Middle frontal gyrus (tissue), 1 donor: Measurements from ENCODE around the gene KIAA0825.
"Not testable (repeated sequence)": the region's sequence is repeated elsewhere in the genome, so short reads cannot be mapped to it uniquely, and the experiment has no call there.

ENCODE experiments used
- DNase-seq: peaks from one replicate; pipeline ENCODE4 v3.0.0-alpha.2; 2015; ENCODE audit warnings: low spot score; ENCODE audit errors: extremely low spot score

The KIAA0825 gene

DNA sequence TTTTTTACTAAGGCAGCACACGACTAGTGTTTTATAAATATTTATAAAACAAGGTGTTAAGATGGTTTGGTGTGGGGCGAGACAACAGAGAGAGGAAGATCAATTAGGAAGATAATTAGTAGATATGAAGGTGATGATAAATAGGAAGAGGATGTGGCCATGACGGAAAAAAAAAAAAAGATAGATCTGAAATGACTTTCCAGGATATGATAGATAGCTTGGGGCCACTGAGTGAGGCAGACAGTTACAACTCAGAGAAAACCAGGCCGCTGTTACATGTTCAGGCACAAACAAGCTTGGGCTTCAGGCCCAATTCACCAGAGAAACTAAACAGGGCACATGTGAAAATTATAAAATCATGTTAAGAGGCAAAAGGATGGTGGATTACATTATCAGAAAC is 43.2 kb downstream of the KIAA0825 start:
- DNase-seq: no peak

DNA sequence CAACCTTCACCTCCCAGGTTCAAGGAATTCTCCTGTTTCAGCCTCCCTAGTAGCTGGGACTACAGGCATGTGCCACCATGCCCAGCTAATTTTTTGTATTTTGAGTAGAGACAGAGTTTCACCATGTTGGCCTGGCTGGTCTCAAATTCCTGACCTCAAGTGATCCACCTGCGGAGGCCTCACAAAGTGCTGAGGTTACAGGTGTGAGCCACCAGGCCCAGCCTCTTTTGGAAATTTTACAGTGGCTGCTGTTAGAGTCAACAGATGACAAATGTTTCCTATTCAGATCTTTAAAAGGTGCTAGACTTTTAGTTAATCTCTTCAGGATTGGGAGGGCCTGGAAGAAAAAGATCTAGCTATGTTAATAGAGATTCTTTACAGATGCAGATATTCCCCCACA is 45.1 kb downstream of the KIAA0825 start:
- DNase-seq: not testable (repeated sequence)

DNA sequence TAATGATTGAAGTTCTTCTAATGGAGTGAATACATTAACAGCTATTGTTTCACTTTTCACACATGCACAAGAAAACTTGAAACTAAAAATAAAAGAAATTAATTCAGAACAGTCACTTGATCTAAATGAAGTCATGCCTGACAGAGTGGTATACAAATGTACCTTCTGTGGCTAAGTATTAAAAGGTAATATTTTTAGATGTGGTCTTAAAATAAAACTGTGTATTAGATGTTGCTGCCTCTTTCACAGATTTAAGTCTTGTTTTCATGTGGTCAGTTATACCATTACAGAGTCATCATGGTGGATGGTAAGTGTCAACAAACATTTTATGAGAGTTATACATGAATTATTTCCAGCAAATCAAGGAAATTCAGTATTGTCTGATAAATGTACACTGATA is 47.0 kb downstream of the KIAA0825 start:
- DNase-seq: no peak

DNA sequence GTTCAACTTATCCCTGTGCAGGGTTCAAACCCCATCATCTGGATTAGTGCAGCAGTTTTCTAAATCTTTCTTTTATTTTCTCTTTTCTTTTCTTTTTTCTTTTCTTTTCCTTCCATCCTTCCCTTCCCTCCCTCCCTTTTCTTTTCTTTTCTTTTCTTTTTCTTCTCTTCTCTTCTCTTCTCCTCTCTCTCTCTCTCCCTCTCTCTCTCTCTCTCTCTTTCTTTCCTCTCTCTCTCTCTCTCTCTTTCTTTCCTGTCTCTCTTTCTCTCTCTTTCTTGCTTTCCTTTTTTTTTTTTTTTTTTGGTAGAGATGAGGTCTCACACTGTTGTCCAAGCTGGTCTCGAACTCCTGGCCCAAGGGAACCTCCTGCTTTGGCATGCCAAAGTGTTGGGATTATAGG is 53.6 kb downstream of the KIAA0825 start:
- DNase-seq: no peak

DNA sequence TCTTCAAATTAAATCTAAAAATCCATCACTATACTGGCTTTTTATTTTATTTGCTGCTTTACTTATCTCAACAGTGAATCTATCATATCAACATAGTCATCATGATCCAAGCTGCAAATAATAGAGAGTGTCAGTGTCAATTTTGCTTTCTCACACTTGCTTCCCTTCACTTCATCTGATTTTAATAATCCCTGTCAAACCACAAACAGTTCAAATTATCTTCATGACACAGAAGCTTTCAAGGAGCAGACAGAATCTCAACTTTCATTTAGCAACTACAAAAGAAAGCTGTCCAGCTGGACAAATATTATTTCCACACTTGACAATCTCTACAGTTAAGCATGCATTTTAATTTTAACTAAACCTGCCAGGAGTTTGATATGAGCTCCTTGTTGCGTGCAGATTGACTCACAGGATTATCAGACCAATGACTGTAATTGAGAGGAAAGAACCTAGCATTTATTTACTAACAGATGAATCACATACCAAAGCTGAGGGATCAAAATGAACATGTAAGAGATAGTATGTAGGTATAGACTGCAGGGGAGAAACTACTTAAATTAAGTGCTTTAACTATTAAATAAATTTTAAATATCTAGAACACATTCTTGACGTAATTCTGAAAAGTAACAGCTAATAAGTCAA is 56.0 kb downstream of the KIAA0825 start:
- no peak for DNase-seq

DNA sequence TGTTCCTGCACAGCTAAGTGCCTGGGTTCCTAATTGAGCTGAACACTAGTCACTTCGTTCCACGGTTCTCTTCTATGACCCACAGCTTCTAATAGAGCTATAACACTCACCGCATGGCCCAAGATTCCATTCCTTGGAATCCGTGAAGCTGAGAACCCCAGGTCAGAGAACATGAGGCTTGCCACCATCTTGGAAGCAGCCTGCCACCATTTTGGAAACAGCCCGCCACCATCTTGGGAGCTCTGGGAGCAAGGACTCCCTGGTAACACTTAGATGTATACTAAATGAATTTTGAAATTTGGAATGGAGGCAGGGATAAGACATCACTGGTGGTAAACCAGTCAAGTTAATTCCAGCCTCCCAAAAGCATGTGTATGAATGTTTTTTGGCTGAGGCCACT is 60.4 kb downstream of the KIAA0825 start:
- DNase-seq: no peak

DNA sequence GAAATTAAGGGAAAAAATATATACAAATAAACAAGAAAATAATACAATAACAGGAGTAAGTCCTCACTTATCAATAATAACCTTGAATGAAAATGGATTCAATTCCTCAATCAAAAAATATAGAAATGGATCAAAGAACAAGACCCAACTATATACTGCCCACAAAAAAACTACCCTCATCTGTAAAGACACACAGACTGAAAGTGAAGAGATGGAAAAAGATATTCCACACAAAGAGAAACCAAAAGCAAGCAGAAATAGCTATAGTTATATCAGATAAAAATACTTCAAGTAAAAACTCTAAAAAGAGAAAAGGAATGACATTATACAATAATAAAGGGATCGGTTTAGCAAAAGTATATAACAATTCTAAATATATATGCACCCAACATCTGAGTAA is 66.5 kb downstream of the KIAA0825 start:
- DNase-seq: no peak

DNA sequence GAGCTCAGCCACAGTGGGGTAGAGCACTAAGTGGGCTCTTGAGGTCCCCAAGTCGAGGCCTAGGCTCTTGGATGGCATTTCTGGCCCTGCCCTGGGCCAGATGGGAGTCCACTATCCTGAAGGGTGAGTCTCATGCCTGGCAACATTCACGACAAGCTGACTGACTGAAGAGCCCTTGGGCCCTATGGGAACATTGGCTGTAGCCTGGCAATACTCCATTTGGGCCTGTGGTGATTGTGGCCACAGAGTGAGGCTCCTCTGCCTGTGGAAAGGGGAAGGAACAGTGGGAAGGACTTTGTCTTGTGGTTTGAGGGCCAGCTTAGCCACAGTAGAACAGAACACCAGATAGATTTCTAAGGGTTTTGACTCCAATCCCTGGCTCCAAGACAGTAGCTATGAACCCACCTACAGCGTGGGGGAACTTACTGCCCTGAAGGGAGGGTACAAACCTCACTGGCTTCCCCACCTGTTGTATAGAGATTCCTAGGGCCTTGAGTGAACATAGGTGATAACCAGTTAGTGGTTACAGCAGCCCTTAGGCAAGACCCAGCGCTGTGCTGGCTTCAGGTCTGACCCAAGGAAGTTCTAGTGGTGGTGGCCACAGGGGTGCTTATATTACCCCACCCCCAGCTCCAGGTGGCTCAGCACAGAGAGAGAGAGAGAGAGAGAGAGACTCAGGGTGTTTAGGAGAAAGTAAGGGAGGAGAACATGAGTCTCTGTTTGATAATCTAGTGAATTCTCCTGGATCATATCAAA is 72.4 kb downstream of the KIAA0825 start:
- DNase-seq: no peak

DNA sequence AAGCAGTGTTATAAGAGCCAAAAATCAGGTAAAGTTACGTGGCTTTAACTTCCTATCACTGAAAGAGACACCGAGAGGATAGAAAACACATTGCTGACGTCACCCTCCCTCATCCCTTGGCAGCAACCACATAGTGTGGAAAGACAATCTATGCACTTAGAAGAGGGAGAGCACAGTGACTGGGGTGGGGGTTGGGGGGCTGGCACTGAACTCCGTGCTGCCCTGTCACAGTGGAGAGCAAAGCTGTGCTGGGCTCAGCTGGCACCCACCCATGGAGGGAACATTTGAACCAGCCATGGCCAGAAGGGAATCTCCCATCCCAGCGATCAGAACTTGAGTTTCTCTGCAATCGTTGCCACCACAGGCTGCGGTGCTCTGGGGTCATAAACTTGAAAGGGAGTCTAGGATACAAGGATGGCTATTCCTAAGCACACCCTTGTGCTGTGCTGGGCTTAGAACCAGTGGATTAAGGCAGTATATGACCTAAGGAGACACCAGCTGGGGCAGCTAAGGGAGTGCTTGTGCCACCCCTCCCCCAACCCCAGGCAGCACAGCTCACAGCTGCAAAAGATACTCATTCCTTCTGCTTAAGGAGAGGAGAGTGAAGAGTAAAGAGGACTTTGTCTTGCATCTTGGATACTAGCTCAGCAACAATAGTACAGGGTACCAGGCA is 73.4 kb downstream of the KIAA0825 start:
- no peak for DNase-seq

DNA sequence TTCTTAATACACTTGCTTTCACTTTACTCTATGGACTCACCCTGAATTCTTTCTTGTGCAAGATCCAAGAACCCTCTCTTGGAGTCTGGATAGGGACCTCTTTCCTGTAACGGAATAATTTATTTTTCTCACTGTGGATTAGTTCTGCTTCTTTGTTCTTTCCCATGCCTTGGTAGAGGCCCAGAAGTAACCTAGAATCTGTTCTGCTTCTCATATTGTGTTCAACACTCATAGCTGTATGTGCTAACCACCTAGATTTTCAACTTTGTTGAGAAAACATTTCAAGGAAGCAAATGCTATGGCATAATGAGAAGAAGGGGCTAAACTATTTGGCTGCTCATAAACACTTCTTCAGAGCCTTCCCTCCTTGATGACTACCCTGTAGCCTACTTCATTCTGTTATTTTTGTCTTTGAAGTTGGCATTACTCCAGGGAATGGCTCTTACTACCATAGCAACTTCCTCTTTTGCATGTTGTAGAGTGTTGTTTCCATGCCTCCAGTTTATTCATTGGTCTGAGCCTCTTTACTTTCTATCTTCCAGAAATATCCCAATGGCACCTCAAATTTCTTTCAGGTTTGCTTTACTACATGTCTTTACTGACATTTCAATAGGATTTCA is 74.3 kb downstream of the KIAA0825 start:
- DNase-seq: no peak

DNA sequence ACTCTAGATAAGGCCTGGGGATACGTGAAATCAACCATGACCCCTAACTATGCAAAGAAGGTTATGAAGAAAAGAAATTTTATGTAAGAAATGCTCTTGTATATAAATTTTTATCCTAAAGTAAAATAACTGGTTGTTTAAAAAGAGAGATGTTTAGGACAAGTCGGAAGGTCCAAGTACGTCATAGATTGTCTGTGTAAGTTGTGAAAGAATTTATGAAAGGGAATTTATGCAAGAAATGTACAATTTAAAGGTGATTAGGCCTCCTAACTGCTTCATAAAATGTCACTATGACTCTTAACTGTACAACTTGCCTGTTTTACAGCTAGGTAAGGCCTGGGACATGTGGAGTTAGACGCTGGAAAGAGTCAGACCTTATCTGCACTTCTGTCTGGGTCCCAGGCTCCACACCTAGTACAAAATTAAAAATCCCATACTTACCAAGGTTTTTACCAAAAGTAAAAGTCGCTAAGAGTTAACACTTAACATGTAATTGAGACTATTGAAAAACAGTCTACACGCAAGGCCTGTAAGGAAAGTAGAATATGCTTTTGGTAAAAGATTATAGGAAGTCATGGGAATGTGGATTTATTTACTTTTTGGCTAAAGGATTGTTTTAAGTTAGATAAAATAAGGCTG is 77.4 kb downstream of the KIAA0825 start:
- no peak for DNase-seq

DNA sequence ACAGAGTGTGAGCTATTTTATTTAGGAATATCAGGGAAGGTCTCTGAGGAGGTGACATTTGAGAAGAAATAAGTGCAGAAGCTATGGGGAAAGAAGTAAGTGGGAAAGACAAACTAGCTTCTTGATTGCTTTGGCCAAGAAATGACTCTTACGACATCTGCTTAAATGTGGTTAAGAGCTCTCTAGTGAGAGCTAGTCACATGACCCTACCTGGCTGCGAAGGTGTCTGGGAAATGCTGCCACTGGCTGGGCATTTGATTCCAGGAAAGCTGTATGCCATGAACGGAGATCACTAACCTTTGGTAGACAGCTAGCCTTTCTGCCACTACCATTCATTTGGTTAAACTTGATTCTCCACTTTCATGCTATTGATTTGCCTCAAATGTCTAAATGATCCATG is 80.1 kb downstream of the KIAA0825 start:
- no peak for DNase-seq

DNA sequence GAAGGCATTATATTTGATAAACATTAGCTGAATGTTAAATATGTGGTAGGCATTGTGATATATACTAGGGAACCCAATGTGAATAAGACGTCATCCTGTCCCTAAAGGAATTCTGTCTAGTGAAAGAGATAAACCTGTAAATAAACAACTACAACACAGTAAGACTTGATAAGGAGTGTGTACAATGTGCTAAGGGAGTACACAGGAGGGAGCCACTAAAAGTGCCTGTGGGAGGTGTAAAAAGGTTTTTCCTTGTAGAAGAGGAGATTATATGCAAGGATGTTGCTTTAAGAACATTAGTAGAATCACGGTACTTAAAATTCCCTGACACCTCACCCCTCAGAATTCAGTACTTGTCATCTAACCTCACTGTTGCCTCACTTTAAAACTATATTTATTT is 91.7 kb downstream of the KIAA0825 start:
- DNase-seq: no peak

DNA sequence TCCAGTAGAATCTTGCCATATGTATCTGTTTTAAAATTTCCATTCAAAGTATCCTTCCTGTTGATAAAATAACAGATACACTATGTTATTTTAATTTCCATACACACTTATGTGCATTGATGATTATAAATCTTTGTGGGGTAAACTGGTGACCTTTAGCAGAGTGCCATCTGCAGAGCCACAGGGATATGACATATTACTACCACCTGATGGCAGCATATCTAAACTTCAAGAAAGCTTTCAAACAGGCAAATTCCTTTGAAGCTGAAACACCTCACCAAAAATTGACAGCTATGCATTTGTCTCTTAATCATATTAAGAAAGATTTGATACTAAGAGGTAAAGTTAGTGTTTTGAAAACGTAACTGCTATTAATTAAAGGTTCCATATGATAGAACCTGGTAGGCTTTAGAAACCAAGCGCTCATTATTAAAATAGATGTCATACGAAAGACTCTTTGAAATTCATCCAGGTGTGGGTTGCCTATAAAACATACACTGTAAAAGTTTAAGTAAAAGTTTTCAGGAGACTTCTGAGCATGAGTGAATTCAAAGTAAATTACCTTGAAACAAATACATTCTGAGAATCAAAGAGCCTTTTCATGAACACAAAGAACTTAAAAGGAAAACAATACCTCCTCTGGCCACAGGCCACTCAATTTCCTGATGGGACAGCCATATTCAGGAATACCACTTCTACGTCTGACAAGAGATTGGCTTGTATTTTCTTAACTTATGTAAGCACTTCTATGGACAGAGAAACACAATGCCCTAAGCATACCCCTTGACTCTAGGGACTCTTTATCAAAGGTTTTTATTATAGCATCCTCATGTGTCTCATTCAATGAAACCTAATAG is 93.3 kb downstream of the KIAA0825 start:
- no peak for DNase-seq

DNA sequence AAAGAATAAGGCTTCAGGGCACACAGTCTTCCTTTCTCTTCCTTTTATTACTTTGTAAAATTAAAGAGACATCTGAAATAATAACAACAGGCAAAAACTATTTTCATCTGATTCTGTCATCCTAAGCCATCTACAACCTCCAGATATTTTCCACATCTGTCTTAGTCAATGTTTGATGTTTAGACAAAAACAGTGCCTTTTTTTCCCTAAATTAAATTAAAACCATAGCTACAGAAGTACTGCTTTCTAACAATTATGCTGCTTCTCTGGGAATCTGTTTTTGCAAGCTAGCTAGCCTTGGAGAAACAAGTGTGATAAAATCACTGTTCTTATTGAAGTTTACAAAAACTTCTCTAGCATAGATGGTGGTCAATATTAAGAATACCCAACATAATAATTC is 95.4 kb downstream of the KIAA0825 start:
- DNase-seq: no peak

DNA sequence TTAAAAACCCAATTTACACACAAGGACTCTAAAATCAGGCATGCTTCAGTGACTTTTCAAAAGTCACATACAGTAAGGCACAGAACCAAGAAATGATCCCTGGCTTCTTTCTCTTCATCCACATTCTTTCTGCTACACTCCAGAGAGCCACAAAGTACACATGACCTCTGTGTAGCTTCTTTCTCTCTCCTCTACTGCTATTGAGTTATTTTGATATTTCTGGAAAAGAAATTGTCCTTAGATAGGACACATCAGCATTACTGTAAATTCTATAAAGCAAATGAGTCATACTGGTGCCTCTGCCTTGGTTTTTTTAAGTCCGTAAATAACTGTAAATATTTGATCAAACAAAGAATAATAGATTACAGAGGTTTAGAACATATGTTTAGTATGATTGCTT is 96.3 kb downstream of the KIAA0825 start:
- DNase-seq: no peak

DNA sequence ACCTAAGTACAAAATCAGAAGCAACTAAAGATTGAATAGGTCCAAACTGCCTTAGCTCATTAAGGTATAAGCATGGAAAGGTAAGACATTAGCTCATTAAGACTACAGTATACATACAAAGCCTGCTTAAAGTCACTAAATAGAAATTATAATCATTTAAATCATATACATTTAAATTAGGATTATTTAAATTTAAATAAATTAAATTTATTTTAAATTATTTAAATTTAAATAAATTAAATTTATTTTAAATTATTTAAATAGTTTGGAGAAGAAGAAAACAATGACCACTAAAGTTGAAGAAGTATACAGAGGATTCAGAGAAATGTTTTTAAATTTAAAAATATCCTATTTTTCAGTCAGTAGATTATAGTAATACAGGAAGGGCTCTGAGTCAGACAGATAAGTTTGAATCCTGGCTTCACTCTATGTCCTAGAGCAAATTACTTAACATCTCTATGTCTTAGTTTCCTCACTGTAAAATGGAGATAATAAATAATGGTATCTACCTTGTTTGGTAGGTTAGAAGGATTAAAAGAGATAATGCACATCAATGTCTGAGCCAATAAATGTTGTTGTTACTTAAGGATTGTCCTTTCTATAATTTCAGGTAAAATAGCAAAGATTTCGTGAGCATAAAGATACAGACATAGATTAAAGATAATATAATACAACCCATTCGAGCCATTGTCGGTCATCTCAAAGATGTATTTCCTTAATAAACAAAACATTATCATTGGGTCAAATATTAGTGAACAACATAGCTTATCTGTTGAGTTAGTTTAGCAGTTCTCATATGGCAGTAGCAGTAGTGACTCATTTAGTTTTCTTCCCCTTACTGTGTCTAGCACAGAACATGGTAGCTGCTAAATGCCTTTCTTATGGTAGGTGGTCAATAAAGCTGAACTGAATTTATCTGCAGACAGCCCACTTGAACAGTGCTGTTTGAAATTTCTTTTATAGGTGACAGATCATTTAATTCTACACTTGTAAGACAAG is 100.6 kb downstream of the KIAA0825 start:
- DNase-seq: no peak

DNA sequence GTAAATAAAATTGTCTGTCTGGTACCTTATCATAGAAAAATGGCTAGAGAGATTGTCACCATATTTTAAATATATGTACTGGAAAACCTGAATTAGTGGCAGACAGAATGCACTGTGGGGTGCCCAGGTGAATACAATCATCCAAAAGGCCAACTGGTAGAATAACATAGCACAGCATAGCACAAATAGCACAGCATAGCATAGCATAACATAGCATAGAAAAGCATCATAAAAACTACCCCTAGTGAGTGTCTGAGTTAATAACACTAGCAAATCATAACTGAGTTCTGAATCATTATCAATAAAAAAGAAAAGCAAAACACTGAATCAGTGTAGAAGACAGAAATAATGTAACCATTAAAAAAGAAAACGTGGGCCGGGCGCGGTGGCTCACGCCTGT is 102.3 kb downstream of the KIAA0825 start:
- DNase-seq: no peak

DNA sequence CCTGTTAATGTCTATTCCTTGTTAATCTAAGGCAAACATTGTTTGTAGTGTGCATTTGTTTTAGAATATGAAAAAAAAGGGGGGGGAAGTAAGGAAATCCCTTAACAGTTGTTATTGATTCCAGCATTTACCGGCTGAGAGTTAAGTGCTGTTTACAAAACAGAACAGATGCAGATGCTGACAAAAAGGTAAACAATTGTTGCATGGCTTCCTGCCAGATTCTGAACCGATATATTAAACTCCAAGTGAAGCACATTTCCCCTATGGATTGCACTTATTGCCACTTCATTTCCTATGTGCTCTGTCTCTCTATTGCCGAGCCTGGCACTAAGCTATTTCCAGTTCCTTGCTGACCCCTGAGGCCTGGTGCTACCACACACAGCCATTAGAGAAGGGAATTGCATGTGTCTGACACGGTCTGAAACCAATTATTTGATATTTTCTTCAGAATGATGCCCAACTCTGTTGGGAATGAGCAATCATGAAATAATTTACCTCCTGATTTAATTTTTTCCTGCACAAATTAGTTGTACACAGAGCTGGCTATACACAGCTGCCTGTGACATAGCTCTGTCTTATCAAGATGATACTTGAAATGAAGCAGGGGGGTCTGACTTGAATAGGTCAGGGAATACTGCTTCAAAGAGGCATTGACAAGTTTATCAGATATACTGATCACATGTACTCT is 109.8 kb downstream of the KIAA0825 start:
- DNase-seq: no peak
